ENCODE measurements around the gene PKHD1. TPM values are rescaled to one million over a fixed set of nuclear protein-coding genes. Genes with fewer than 3 reads are reported as not detected.

PKHD1 gene
- total RNA-seq, 1 experiment from 2014 or later, result not detected

GRCh38 chr6:51620971-51621370 is 466.4 kb downstream of the PKHD1 start:
- in situ Hi-C loops (cut with HindIII; ENCODE audit: low sequenced_read_pairs), result no loop called here
- DNase-seq (ENCODE audit: low spot score), result no peak

GRCh38 chr6:51619042-51619799 is 468.2 kb downstream of the PKHD1 start:
- DNase-seq (ENCODE audit: low spot score), result no peak
- in situ Hi-C loops (cut with HindIII; ENCODE audit: low sequenced_read_pairs), result no loop called here

GRCh38 chr6:51618563-51618962 is 468.9 kb downstream of the PKHD1 start:
- in situ Hi-C loops (cut with HindIII; ENCODE audit: low sequenced_read_pairs), result no loop called here
- no peak for DNase-seq (ENCODE audit: low spot score)

- in situ Hi-C loops (cut with HindIII; ENCODE audit: low sequenced_read_pairs), result no loop called here
- DNase-seq (ENCODE audit: low spot score), result no peak
Measured at GRCh38 chr6:51617751-51618150, 469.7 kb downstream of the PKHD1 start.

GRCh38 chr6:51616243-51616642 is 471.2 kb downstream of the PKHD1 start:
- in situ Hi-C loops (cut with HindIII; ENCODE audit: low sequenced_read_pairs), result no loop called here
- no peak for DNase-seq (ENCODE audit: low spot score)

- DNase-seq (ENCODE audit: low spot score), result no peak
Measured at GRCh38 chr6:51614725-51615124, 472.7 kb downstream of the PKHD1 start.

GRCh38 chr6:51613558-51613957 is 473.9 kb downstream of the PKHD1 start:
- in situ Hi-C loops (cut with HindIII; ENCODE audit: low sequenced_read_pairs), result no loop called here

More at GRCh38 chr6:51614725-51615124, 472.7 kb downstream of the PKHD1 start:
- in situ Hi-C loops (cut with HindIII; ENCODE audit: low sequenced_read_pairs), result no loop called here

GRCh38 chr6:51608932-51609331 is 478.5 kb downstream of the PKHD1 start:
- in situ Hi-C loops (cut with HindIII; ENCODE audit: low sequenced_read_pairs), result no loop called here
- no peak for DNase-seq (ENCODE audit: low spot score)

More at GRCh38 chr6:51613558-51613957, 473.9 kb downstream of the PKHD1 start:
- no peak for DNase-seq (ENCODE audit: low spot score)

GRCh38 chr6:51608383-51608782 is 479.0 kb downstream of the PKHD1 start:
- in situ Hi-C loops (cut with HindIII; ENCODE audit: low sequenced_read_pairs), result no loop called here
- DNase-seq (ENCODE audit: low spot score), result no peak

- DNase-seq (ENCODE audit: low spot score), result no peak
- in situ Hi-C loops (cut with HindIII; ENCODE audit: low sequenced_read_pairs), result no loop called here
Measured at GRCh38 chr6:51600514-51600913, 486.9 kb downstream of the PKHD1 start.

GRCh38 chr6:51598171-51598570 is 489.2 kb downstream of the PKHD1 start:
- no peak for DNase-seq (ENCODE audit: low spot score)
- in situ Hi-C loops (cut with HindIII; ENCODE audit: low sequenced_read_pairs), result no loop called here

- in situ Hi-C loops (cut with HindIII; ENCODE audit: low sequenced_read_pairs), result no loop called here
- DNase-seq (ENCODE audit: low spot score), result no peak
Measured at GRCh38 chr6:51594981-51595380, 492.4 kb downstream of the PKHD1 start.

GRCh38 chr6:51585264-51585663 is 502.1 kb downstream of the PKHD1 start:
- DNase-seq (ENCODE audit: low spot score), result no peak
- in situ Hi-C loops (cut with HindIII; ENCODE audit: low sequenced_read_pairs), result no loop called here

- in situ Hi-C loops (cut with HindIII; ENCODE audit: low sequenced_read_pairs), result no loop called here
- no peak for DNase-seq (ENCODE audit: low spot score)
Measured at GRCh38 chr6:51584163-51584562, 503.2 kb downstream of the PKHD1 start.

- in situ Hi-C loops (cut with HindIII; ENCODE audit: low sequenced_read_pairs), result no loop called here
- no peak for DNase-seq (ENCODE audit: low spot score)
Measured at GRCh38 chr6:51578994-51579393, 508.4 kb downstream of the PKHD1 start.

- DNase-seq (ENCODE audit: low spot score), result no peak
- in situ Hi-C loops (cut with HindIII; ENCODE audit: low sequenced_read_pairs), result no loop called here
Measured at GRCh38 chr6:51578362-51578761, 509.1 kb downstream of the PKHD1 start.

GRCh38 chr6:51574040-51574439 is 513.4 kb downstream of the PKHD1 start:
- no peak for DNase-seq (ENCODE audit: low spot score)
- in situ Hi-C loops (cut with HindIII; ENCODE audit: low sequenced_read_pairs), result no loop called here

- DNase-seq (ENCODE audit: low spot score), result no peak
- in situ Hi-C loops (cut with HindIII; ENCODE audit: low sequenced_read_pairs), result no loop called here
Measured at GRCh38 chr6:51571168-51571567, 516.2 kb downstream of the PKHD1 start.

- in situ Hi-C loops (cut with HindIII; ENCODE audit: low sequenced_read_pairs), result no loop called here
- no peak for DNase-seq (ENCODE audit: low spot score)
Measured at GRCh38 chr6:51570168-51570921, 517.1 kb downstream of the PKHD1 start.

GRCh38 chr6:51569594-51569993 is 517.8 kb downstream of the PKHD1 start:
- in situ Hi-C loops (cut with HindIII; ENCODE audit: low sequenced_read_pairs), result no loop called here
- DNase-seq (ENCODE audit: low spot score), result no peak

GRCh38 chr6:51568771-51569170 is 518.6 kb downstream of the PKHD1 start:
- in situ Hi-C loops (cut with HindIII; ENCODE audit: low sequenced_read_pairs), result no loop called here
- DNase-seq (ENCODE audit: low spot score), result no peak
